Heart right ventricle (tissue), 16 donors: Measurements from ENCODE around the gene KIF7. TPM values are rescaled to one million over a fixed set of nuclear protein-coding genes. Genes with fewer than 3 reads are reported as not detected.

Source experiments
- ATAC-seq, 8 donors: fragments of 200-7000 bp; cut with Tn5 transposase; one replicate each; pipeline ENCODE4 v1.9.1; 2020; ENCODE audit warnings: mild to moderate bottlenecking in 8 of 8, moderate library complexity in 8 of 8, moderate number of reproducible peaks in 1 of 8
- DNase-seq, 2 donors: peaks; one replicate each; pipeline ENCODE4 v3.0.0-alpha.2; 2020
- H3K27ac ChIP-seq, 10 donors: fragments of 200-600 bp; sonication (generic) in 2 of 10; one replicate each; pipeline versions ENCODE4 v1.5.0 to v1.8.0; 2020 to 2022; ENCODE audit warnings: mild to moderate bottlenecking in 3 of 10
- H3K27me3 ChIP-seq, 7 donors: fragments of 200-600 bp; one replicate each; pipeline ENCODE4 v1.8.0; 2021 to 2022; ENCODE audit warnings: mild to moderate bottlenecking in 2 of 7
- H3K36me3 ChIP-seq, 9 donors: fragments of 200-600 bp; sonication (generic) in 1 of 9; one replicate each; pipeline versions ENCODE4 v1.5.0 to v1.8.0; 2020 to 2022; ENCODE audit warnings: mild to moderate bottlenecking in 2 of 9
- H3K4me1 ChIP-seq, 9 donors: fragments of 200-600 bp; sonication (generic) in 1 of 9; one replicate each; pipeline versions ENCODE4 v1.5.0 to v1.8.0; 2020 to 2022; ENCODE audit warnings: mild to moderate bottlenecking in 4 of 9
- H3K4me3 ChIP-seq, 10 donors: fragments of 200-600 bp; sonication (generic) in 2 of 10; one replicate each; pipeline versions ENCODE4 v1.5.0 to v1.8.0; 2020 to 2022; ENCODE audit warnings: mild to moderate bottlenecking in 7 of 10, moderate library complexity in 2 of 10
- H3K9me3 ChIP-seq, 11 donors: fragments of 200-600 bp in 10 of 11; sonication (generic) in 2 of 11; one replicate each; pipeline versions ENCODE4 v1.5.0 to v1.8.0; 2013 to 2022; ENCODE audit warnings: mild to moderate bottlenecking in 2 of 11, control low read depth in 1 of 11, moderate library complexity in 1 of 11
- WGBS, 2 donors: extraction: QIAGEN DNeasy Blood & Tissue Kit; methylation state at CpG; one replicate each; pipeline ENCODE4 v1.1.7; 2013; ENCODE audit warnings: inconsistent platforms in 1 of 2; 5-methylcytosine and 5-hydroxymethylcytosine counted together
- intact Hi-C, 10 donors: fragments of 100-400 bp; cut with DNase I; formaldehyde crosslinking; loops; one replicate each; pipeline versions ENCODE4 v1.11.1 to v1.14.2; 2022
- polyA plus RNA-seq, 2 donors: library from polyadenylated mRNA; stranded (reverse); fragments of 200-250 nt; gene quantifications; one replicate each; pipeline ENCODE4 v1.2.3, GENCODE V29; 2013
- total RNA-seq, 10 donors: library from RNA; stranded (reverse); fragmentation: NEBNext Ultra II Directional in 3 of 10; extraction: Animal tissue kit (Norgen Biotek cat#: 25700) in 3 of 10; gene quantifications; one replicate each; pipeline versions ENCODE4 v1.2.1 to v1.2.4, GENCODE V29; 2021 to 2023
- TF ChIP-seq, protein P1 (sequence below), 9 donors: fragments of 200-600 bp; sonication (generic) in 2 of 9; IDR thresholded peaks; one replicate each; pipeline versions ENCODE4 v1.5.0 to v1.8.0; 2021 to 2022; ENCODE audit warnings: antibody characterized with exemption in 9 of 9, mild to moderate bottlenecking in 5 of 9, moderate library complexity in 1 of 9
- donor health status: Arrhythmogenic right ventricular cardiomyopathy.
- donor health status: ischemic (EF 13 %, LVEDD 7.1; RV severe dilation, severe dysfunction).
- donor health status: healthy with polysubstance abuse.
- donor health status: DM: no; HTN: yes; CAD: no.
- donor health status: DM: no; HTN: no; CAD: no.
- donor health status: ischemic (EF 25% LVEDD 6.9; RV normal size, moderate dysfunction).
- donor health status: ischemic (EF 25% LVEDD 5.7; RV mildly dilated, moderate dysfunction).
- donor health status: healthy.
- donor health status: DM: yes; HTN: yes; CAD: no.
- donor health status: Ischemic cardiomyopathy.
- donor health status: ischemic (EF 35%, LVEDD 5.7; RV mildly dilated, moderate dysfunction).
- donor health status: nonischemic (EF 11% LVEDD 7.7; RV severe dilation, severe dysfunction).
- donor health status: DM: yes; HTN: yes; CAD: no.
- donor health status: PGD.
- donor health status: ischemic (EF 29% LVEDD 5.4; RV normal size, mild dysfunction).
- donor health status: nonischemic (EF 23%, LVEDD 6.1; RV moderate dilation, normal function).

The KIF7 gene
- total and polyA plus RNA-seq, 12 donors: 1.5 to 4.7 (median 3.1) TPM

GRCh38 chr15:89657686-89658200 is 2.5 kb upstream of the KIF7 start:
- 85 to 87% methylated on average over 5 of the region's 5 CpGs for WGBS, 2 donors

GRCh38 chr15:89656116-89656815 is 999 bp upstream of the KIF7 start:
- H3K4me3 ChIP-seq: peak overlapping the region in 1 of 10 donors; percentile 58
- intact Hi-C loops: loop anchor here in 1 of 10 donors (10.0 kb wide), 1 partner anchor 79 kb away; no protein-coding TSS in a partner anchor
- TF ChIP-seq, protein P1, sequence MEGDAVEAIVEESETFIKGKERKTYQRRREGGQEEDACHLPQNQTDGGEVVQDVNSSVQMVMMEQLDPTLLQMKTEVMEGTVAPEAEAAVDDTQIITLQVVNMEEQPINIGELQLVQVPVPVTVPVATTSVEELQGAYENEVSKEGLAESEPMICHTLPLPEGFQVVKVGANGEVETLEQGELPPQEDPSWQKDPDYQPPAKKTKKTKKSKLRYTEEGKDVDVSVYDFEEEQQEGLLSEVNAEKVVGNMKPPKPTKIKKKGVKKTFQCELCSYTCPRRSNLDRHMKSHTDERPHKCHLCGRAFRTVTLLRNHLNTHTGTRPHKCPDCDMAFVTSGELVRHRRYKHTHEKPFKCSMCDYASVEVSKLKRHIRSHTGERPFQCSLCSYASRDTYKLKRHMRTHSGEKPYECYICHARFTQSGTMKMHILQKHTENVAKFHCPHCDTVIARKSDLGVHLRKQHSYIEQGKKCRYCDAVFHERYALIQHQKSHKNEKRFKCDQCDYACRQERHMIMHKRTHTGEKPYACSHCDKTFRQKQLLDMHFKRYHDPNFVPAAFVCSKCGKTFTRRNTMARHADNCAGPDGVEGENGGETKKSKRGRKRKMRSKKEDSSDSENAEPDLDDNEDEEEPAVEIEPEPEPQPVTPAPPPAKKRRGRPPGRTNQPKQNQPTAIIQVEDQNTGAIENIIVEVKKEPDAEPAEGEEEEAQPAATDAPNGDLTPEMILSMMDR (IDR thresholded peaks at IDR 0.05): no peak
- no peak for DNase-seq
- no peaks in the 10 kb centered on the region for H3K36me3 ChIP-seq
- H3K27ac ChIP-seq: no peak overlapping the region
- ATAC-seq: no peak
- H3K4me1 ChIP-seq: peaks cover 0 to 20% (median 7%) of the 10 kb centered on the region in 9 donors
- 74 to 75% methylated on average over 7 of the region's 7 CpGs for WGBS, 2 donors
- H3K27me3 ChIP-seq: peaks cover 0 to 47% (median 4%) of the 10 kb centered on the region in 7 donors
- H3K9me3 ChIP-seq: no peaks in the 10 kb centered on the region

More at GRCh38 chr15:89657686-89658200, 2.5 kb upstream of the KIF7 start:
- no peaks in the 10 kb centered on the region for H3K9me3 ChIP-seq
- DNase-seq (no peak), ATAC-seq (no peak)
- H3K4me1 ChIP-seq: peaks cover 2 to 28% (median 11%) of the 10 kb centered on the region in 9 donors
- no peak overlapping the region for H3K4me3 ChIP-seq
- intact Hi-C loops: loop anchor here in 1 of 10 donors (10.0 kb wide), 1 partner anchor 77 kb away; no protein-coding TSS in a partner anchor
- H3K36me3 ChIP-seq: no peaks in the 10 kb centered on the region
- TF ChIP-seq, protein P1 (IDR thresholded peaks at IDR 0.05): no peak
- peaks cover 0 to 47% (median 4%) of the 10 kb centered on the region in 7 donors for H3K27me3 ChIP-seq
- no peak overlapping the region for H3K27ac ChIP-seq

- ATAC-seq: peak in 1 of 8 donors; percentile 15
- intact Hi-C loops: loop anchor here in 1 of 10 donors (10.0 kb wide), 1 partner anchor 80 kb away; no protein-coding TSS in a partner anchor
- peaks cover 0 to 47% (median 4%) of the 10 kb centered on the region in 7 donors for H3K27me3 ChIP-seq
- no peak for DNase-seq
- H3K4me1 ChIP-seq: peaks cover 0 to 20% (median 7%) of the 10 kb centered on the region in 9 donors
- WGBS, 2 donors: 49 to 60% methylated on average over 14 of the region's 14 CpGs
- H3K27ac ChIP-seq: peak overlapping the region in 2 of 10 donors; percentile 19 to 22
- H3K4me3 ChIP-seq: peak overlapping the region in 9 of 10 donors; percentile 46 to 74 (median 60)
- TF ChIP-seq, protein P1 (IDR thresholded peaks at IDR 0.05): no peak
- no peaks in the 10 kb centered on the region for H3K36me3 ChIP-seq
- H3K9me3 ChIP-seq: no peaks in the 10 kb centered on the region
Observed at GRCh38 chr15:89654301-89654761, 936 bp downstream of the KIF7 start.

- DNase-seq (no peak), ATAC-seq (no peak)
- H3K9me3 ChIP-seq: no peaks in the 10 kb centered on the region
- intact Hi-C loops: loop anchor here in 1 of 10 donors (10.0 kb wide), 1 partner anchor 81 kb away; no protein-coding TSS in a partner anchor
- H3K36me3 ChIP-seq: peaks cover 0 to 6% (median 0%) of the 10 kb centered on the region in 9 donors
- no peak overlapping the region for H3K27ac ChIP-seq
- H3K4me3 ChIP-seq: no peak overlapping the region
- H3K27me3 ChIP-seq: peaks cover 0 to 47% (median 4%) of the 10 kb centered on the region in 7 donors
- peaks cover 0 to 20% (median 7%) of the 10 kb centered on the region in 9 donors for H3K4me1 ChIP-seq
- TF ChIP-seq, protein P1 (IDR thresholded peaks at IDR 0.05): no peak
- WGBS, 2 donors: 99 to 100% methylated on average over 2 of the region's 2 CpGs
Observed at GRCh38 chr15:89653578-89653977, 1.7 kb downstream of the KIF7 start.
